Measurements from ENCODE around the gene RNF224. TPM values are rescaled to one million over a fixed set of nuclear protein-coding genes. Genes with fewer than 3 reads are reported as not detected.

Gene RNF224
- total and polyA plus RNA-seq, 2 of the 13 experiments (the other 11 are each of a cell fraction or from before 2014, with no cell fraction given) = 0.09 TPM; not detected in 1

GRCh38 chr9:137245450-137246421 is 18.4 kb downstream of the RNF224 start:
- Histone ChIP-seq H3K27ac (ENCODE audit: extremely low read length, insufficient read depth, low read length) (no peak overlapping the region), H4K20me1 (ENCODE audit: insufficient read depth, low read length) (peaks cover 27% of the 10 kb centered on the region), H3K9ac (ENCODE audit: insufficient read depth, low read depth, low read length) (no peak overlapping the region), H3K79me2 (ENCODE audit: insufficient read depth, low read length) (peaks cover 25% of the 10 kb centered on the region), H2AFZ (ENCODE audit: low read length) (no peak overlapping the region), H3K36me3 (replicated peaks in 1 of 2; ENCODE audit: control insufficient read depth in 1 of 2, insufficient read depth in 2 of 2, low read length in 2 of 2) (peaks cover 4 to 19% of the 10 kb centered on the region in 2 experiments; a peak in 4 of 5 replicates), H3K4me1 (ENCODE audit: insufficient read depth, low read length) (peaks cover 73% of the 10 kb centered on the region), H3K9me3 (ENCODE audit: low read length) (no peaks in the 10 kb centered on the region), H3K27me3 (ENCODE audit: control insufficient read depth in 1 of 2, insufficient read depth in 2 of 2, low read length in 2 of 2) (peaks cover 2 to 9% of the 10 kb centered on the region in 2 experiments; a peak in 2 of 5 replicates), H3K4me2 (ENCODE audit: low read depth, low read length) (no peak overlapping the region), H3K4me3 (replicated peaks in 1 of 3; ENCODE audit: insufficient read depth in 1 of 3, low read depth in 2 of 3, low read length in 3 of 3) (no peak overlapping the region)
- POLR2A ChIA-PET = interaction anchor here (7.7 kb wide), 1 partner anchor 10 kb away, joined by 317 read pairs; the partner anchor contains the start of genes NELFB and STPG3
- BruUV-seq (replicated peaks) = no TSS peak
- ATAC-seq (peak; percentile 4), DNase-seq (ENCODE audit: low spot score) (no peak), FAIRE-seq (no peak)
- in situ Hi-C loops (cut with HindIII; ENCODE audit: extremely low pct_ligation_motif_present, low pct_unique_long_range_greater_than_20kb) (no loop called here), intact Hi-C loops (cut with micrococcal nuclease; ENCODE audit: unreplicated experiment) (no loop called here)
- WGBS (ENCODE audit: low lambda C conversion rate) = 56% methylated on average over 10 of the region's 25 CpGs
- CTCF ChIA-PET (ENCODE audit: low intra/inter-chr PET ratio, low total read pairs) = no interaction called here
- TF ChIP-seq ZNF10 (CRISPR knock-in tag; IDR thresholded peaks at IDR 0.05; ENCODE audit: borderline replicate concordance, low read depth) = no peak
- no peak for TF ChIP-seq ZNF280D (CRISPR knock-in tag; IDR thresholded peaks at IDR 0.05)
- 0 out of 2 replicates have a peak, but pooled peaks have one; percentile 23 for TF ChIP-seq RXRA (CRISPR knock-in tag; IDR thresholded peaks at IDR 0.05)
- TF ChIP-seq ZNF616 (CRISPR knock-in tag; IDR thresholded peaks at IDR 0.05; ENCODE audit: low read depth) = no peak
- TF ChIP-seq ZKSCAN5 (CRISPR knock-in tag; IDR thresholded peaks at IDR 0.05) = no peak
- TF ChIP-seq MLX (CRISPR knock-in tag; IDR thresholded peaks at IDR 0.05) = no peak
- no peak for TF ChIP-seq ZC3H4 (CRISPR knock-in tag; IDR thresholded peaks at IDR 0.05; ENCODE audit: borderline replicate concordance)
- TF ChIP-seq KDM5B (CRISPR knock-in tag; IDR thresholded peaks at IDR 0.05; ENCODE audit: borderline replicate concordance) = no peak
- TF ChIP-seq ZNF264 (CRISPR knock-in tag; IDR thresholded peaks at IDR 0.05) = no peak
- no peak for TF ChIP-seq GPN1 (CRISPR knock-in tag; IDR thresholded peaks at IDR 0.05; ENCODE audit: borderline replicate concordance)
- TF ChIP-seq TFE3 (CRISPR knock-in tag; IDR thresholded peaks at IDR 0.05) = no peak
- TF ChIP-seq TRAFD1 (CRISPR knock-in tag; IDR thresholded peaks at IDR 0.05; ENCODE audit: borderline replicate concordance) = no peak
- TF ChIP-seq ZNF280B (CRISPR knock-in tag; IDR thresholded peaks at IDR 0.05; ENCODE audit: borderline replicate concordance) = 0 out of 2 replicates have a peak, but pooled peaks have one; percentile 30
- no peak for TF ChIP-seq ZMYM2 (CRISPR knock-in tag; IDR thresholded peaks at IDR 0.05)
